GM18873 (cell line): ENCODE results near the gene RIN1.

ENCODE experiments used
- ATAC-seq: cut with Tn5 transposase; IDR thresholded peaks from one replicate; pipeline ENCODE4 v1.9.1; 2021; ENCODE audit warnings: mild to moderate bottlenecking, moderate library complexity, moderate number of reproducible peaks; ENCODE audit not compliant: unreplicated experiment, low FRiP score

Gene RIN1

GRCh38 chr11:66285250-66285947, 50.8 kb downstream of the RIN1 start:
- no peak for ATAC-seq

DNA sequence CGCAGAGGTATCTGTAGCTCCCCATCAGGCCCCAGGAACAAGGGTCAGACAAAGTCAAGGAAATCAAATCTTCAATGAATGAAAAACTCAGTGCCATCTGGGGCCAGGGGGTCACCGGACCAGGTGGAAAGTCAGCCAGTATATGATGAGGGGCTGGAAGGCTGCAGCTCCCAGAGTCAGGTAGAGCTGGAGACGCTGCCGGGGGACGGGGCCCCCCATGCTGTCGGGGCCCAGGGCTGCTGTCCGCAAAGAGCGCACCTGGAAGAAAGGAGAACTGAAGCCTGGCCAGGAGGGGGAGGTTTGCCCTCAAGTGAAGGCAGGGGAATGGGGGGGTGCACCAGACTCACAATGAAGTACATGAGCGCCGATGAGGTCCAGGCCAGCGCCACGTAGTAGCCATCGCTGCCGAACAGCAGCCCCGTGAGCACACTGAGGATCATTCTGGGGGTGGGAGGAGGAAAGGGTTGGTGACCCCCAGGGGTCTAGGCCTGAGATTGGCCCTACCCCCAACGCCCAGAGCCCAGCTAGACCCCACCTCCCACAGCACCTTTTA, 51.6 kb downstream of the RIN1 start:
- ATAC-seq: no peak

DNA sequence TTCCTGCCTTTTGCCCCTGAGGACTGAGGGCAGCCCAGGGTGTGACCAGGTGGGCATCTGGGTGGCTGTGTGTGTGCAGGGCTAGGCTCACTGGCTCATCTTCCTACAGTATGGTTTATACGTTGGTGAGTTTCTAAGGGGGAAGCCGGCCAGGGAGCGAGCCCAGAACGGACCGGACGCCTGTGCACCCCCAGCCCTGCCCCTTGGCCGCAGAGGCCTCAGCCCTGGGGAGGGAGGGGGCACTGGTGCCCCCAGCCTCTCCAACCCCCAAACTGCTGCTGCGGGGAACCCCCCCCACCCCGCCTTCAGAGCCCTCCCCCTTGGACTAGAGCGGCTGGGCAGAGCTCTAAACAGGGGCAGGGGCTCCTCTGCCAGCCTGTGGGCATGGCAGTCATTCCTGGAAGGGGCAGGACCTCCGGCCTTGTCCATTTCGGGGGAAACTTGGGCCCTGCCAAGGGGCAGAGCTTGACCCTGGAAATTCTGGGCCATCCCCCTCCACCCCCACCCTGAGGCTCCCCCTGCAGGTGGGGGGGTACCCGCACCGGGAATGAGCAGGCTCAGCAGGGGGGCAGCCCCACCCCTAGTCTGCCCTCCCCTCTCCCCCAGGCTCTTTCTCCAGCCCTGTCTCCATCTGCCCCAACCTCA, 52.7 kb downstream of the RIN1 start:
- no peak for ATAC-seq

DNA sequence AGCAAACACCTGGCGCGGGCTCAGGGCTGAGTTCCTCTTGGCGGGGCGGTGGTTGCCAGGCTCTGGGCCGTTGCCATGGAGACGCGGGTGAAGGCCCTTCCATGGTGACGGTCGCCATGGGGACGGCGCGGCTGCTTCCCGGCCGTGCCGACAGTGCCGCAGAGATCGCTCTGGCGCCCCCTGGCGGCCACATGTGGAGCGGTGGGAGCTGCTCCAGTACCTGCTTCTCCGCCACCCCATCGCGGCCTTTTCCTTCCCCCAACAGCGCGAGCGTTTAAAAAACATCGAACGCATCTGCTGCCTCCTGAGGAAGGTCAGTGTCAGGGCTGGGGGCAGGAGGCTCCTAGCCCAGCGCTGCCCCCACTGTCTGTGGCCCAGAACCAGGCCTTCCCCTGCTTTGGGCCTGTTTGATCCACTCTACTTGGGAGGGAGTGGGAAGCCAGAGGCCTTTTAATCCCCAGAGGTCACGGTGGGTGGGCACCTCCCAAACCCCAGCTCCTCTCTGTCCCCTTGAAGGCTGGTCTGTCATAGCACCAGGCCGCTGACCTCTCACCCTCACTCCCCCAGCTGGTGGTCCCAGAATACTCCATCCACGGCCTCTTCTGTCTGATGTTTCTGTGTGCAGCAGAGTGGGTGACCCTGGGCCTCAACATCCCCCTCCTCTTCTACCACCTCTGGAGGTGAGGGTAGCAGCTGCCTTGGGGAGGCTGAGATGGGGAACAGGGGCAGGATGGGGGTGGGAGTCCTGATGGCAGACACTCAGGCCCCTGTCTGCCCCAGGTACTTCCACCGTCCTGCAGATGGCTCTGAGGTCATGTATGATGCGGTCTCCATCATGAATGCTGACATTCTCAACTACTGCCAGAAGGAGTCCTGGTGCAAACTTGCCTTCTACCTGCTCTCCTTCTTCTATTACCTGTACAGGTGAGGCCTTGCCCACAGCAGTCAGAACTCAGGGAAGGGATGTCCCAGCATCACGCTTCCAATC, 53.5 kb downstream of the RIN1 start:
- peak; percentile 61 for ATAC-seq
